HG02623 (cell line): ENCODE results near the gene STPG4.

ENCODE experiments used
- ATAC-seq: cut with Tn5 transposase; IDR thresholded peaks from one replicate; pipeline ENCODE4 v1.9.1; 2021; ENCODE audit warnings: moderate library complexity; ENCODE audit not compliant: unreplicated experiment

STPG4 gene

GRCh38 chr2:47037678-47038077 is 117.4 kb downstream of the STPG4 start:
- ATAC-seq: no peak
